Islet precursor cell (in vitro differentiated cells): ENCODE results near the gene MPEG1.

Source experiments
- DNase-seq: peaks from one replicate; pipeline ENCODE4 v3.0.0-alpha.2; 2018

Gene MPEG1

GRCh38 chr11:59218319-59218718 lies 5.6 kb upstream of the MPEG1 start:
- no peak for DNase-seq

GRCh38 chr11:59216641-59217564 lies 4.2 kb upstream of the MPEG1 start:
- no peak for DNase-seq

GRCh38 chr11:59214141-59214893 lies 1.6 kb upstream of the MPEG1 start:
- DNase-seq = no peak

- DNase-seq = no peak
Measured at GRCh38 chr11:59212222-59212621, 505 bp downstream of the MPEG1 start.

GRCh38 chr11:59208956-59209355 lies 3.8 kb downstream of the MPEG1 start:
- DNase-seq = no peak

- DNase-seq = peak; percentile 61
Measured at GRCh38 chr11:59207988-59208451, 4.7 kb downstream of the MPEG1 start.

- DNase-seq = peak; percentile 72
Measured at GRCh38 chr11:59206635-59207034, 6.1 kb downstream of the MPEG1 start.

GRCh38 chr11:59205648-59206047 lies 7.1 kb downstream of the MPEG1 start:
- DNase-seq = no peak

- no peak for DNase-seq
Measured at GRCh38 chr11:59204746-59205145, 8.0 kb downstream of the MPEG1 start.

- no peak for DNase-seq
Measured at GRCh38 chr11:59201353-59201752, 11.4 kb downstream of the MPEG1 start.

- no peak for DNase-seq
Measured at GRCh38 chr11:59200423-59200746, 12.3 kb downstream of the MPEG1 start.

GRCh38 chr11:59199546-59200422 lies 12.9 kb downstream of the MPEG1 start:
- no peak for DNase-seq

GRCh38 chr11:59198726-59199125 lies 14.0 kb downstream of the MPEG1 start:
- DNase-seq = no peak

GRCh38 chr11:59197991-59198390 lies 14.7 kb downstream of the MPEG1 start:
- no peak for DNase-seq

- DNase-seq = no peak
Measured at GRCh38 chr11:59196777-59197176, 15.9 kb downstream of the MPEG1 start.

- DNase-seq = no peak
Measured at GRCh38 chr11:59195586-59195985, 17.1 kb downstream of the MPEG1 start.

- DNase-seq = no peak
Measured at GRCh38 chr11:59193587-59194130, 19.1 kb downstream of the MPEG1 start.

GRCh38 chr11:59192446-59193020 lies 20.2 kb downstream of the MPEG1 start:
- no peak for DNase-seq

GRCh38 chr11:59191890-59192289 lies 20.8 kb downstream of the MPEG1 start:
- no peak for DNase-seq

GRCh38 chr11:59191095-59191494 lies 21.6 kb downstream of the MPEG1 start:
- DNase-seq = no peak

- DNase-seq = no peak
Measured at GRCh38 chr11:59189986-59190385, 22.7 kb downstream of the MPEG1 start.

GRCh38 chr11:59188954-59189353 lies 23.8 kb downstream of the MPEG1 start:
- DNase-seq = peak; percentile 78
